ENCODE measurements around the gene RAB40C.

Gene RAB40C

GRCh38 chr16:575354-576196 lies 14.3 kb upstream of the RAB40C start:
- no peak for DNase-seq

- no peak for DNase-seq
These were observed 13.6 kb upstream of the RAB40C start for GRCh38 chr16:576197-576822.

- no peak for DNase-seq
These were observed 13.1 kb upstream of the RAB40C start for GRCh38 chr16:576823-577201.

GRCh38 chr16:577796-578195 lies 12.1 kb upstream of the RAB40C start:
- DNase-seq = no peak

- DNase-seq = no peak
These were observed 11.5 kb upstream of the RAB40C start for GRCh38 chr16:578232-578869.

- peak; percentile 83 to 94 (median 89) for DNase-seq
These were observed 10.9 kb upstream of the RAB40C start for GRCh38 chr16:578870-579405.

- no peak for DNase-seq
These were observed 9.5 kb upstream of the RAB40C start for GRCh38 chr16:580141-580945.

- DNase-seq = no peak
These were observed 8.8 kb upstream of the RAB40C start for GRCh38 chr16:580946-581498.

- no peak for DNase-seq
These were observed 7.7 kb upstream of the RAB40C start for GRCh38 chr16:582218-582613.

- DNase-seq = no peak
These were observed 7.1 kb upstream of the RAB40C start for GRCh38 chr16:582614-583331.

GRCh38 chr16:583470-583814 lies 6.4 kb upstream of the RAB40C start:
- no peak for DNase-seq

GRCh38 chr16:583815-584591 lies 5.9 kb upstream of the RAB40C start:
- DNase-seq = no peak

- DNase-seq = no peak
These were observed 4.5 kb upstream of the RAB40C start for GRCh38 chr16:585351-585750.

GRCh38 chr16:586047-586644 lies 3.7 kb upstream of the RAB40C start:
- DNase-seq = no peak

GRCh38 chr16:586645-587590 lies 2.9 kb upstream of the RAB40C start:
- DNase-seq = no peak

- peak in 1 of 3 donors; percentile 69 for DNase-seq
These were observed 1.3 kb upstream of the RAB40C start for GRCh38 chr16:588639-588888.

- DNase-seq = peak; percentile 94 to 97 (median 97)
These were observed 793 bp upstream of the RAB40C start for GRCh38 chr16:588889-589657.

- peak in 2 of 3 donors; percentile 40 to 67 for DNase-seq
These were observed 435 bp downstream of the RAB40C start for GRCh38 chr16:590188-590814.

GRCh38 chr16:590815-591200 lies 942 bp downstream of the RAB40C start:
- no peak for DNase-seq
